Liver (tissue), 9 donors: ENCODE data around the gene TAF13. TPM values are rescaled to one million over a fixed set of nuclear protein-coding genes. Genes with fewer than 3 reads are reported as not detected.

Experiments
- DNase-seq: peaks from one replicate; pipeline ENCODE4 v3.0.0-alpha.2; 2017; ENCODE audit warnings: low spot score
- H3K27ac ChIP-seq, 2 donors: one replicate each; pipeline ENCODE4 v1.7.0; 2013; ENCODE audit warnings: inconsistent platforms in 2 of 2, low read length in 2 of 2, control low read depth in 1 of 2, low read depth in 1 of 2, mild to moderate bottlenecking in 1 of 2
- H3K27me3 ChIP-seq, 4 donors: one replicate each; pipeline versions ENCODE4 v1.6.1 to v1.7.0; 2013; ENCODE audit warnings: low read length in 3 of 4, inconsistent platforms in 1 of 4, mild to moderate bottlenecking in 1 of 4, moderate library complexity in 1 of 4; ENCODE audit not compliant: control insufficient read depth in 4 of 4, insufficient read depth in 4 of 4
- H3K36me3 ChIP-seq, 4 donors: one replicate each; pipeline versions ENCODE4 v1.6.1 to v1.7.0; 2013; ENCODE audit warnings: low read length in 3 of 4, mild to moderate bottlenecking in 3 of 4, low read depth in 1 of 4, moderate library complexity in 1 of 4; ENCODE audit not compliant: control insufficient read depth in 4 of 4, insufficient read depth in 3 of 4
- H3K4me1 ChIP-seq, 4 donors: one replicate each; pipeline versions ENCODE4 v1.6.1 to v1.7.0; 2013; ENCODE audit warnings: low read length in 3 of 4, mild to moderate bottlenecking in 3 of 4, moderate library complexity in 1 of 4; ENCODE audit not compliant: control insufficient read depth in 4 of 4, insufficient read depth in 4 of 4
- H3K4me3 ChIP-seq, 3 donors: one replicate each; pipeline versions ENCODE4 v1.6.1 to v1.7.0; 2013; ENCODE audit warnings: low read length in 3 of 3, control low read depth in 1 of 3, low read depth in 1 of 3, mild to moderate bottlenecking in 1 of 3
- H3K9ac ChIP-seq, 2 donors: one replicate each; pipeline ENCODE4 v1.7.0; 2013; ENCODE audit warnings: low read length in 2 of 2, mild to moderate bottlenecking in 2 of 2, moderate library complexity in 2 of 2, control low read depth in 1 of 2, low read depth in 1 of 2
- H3K9me3 ChIP-seq, 4 donors: one replicate each; pipeline versions ENCODE4 v1.6.1 to v1.7.0; 2013; ENCODE audit warnings: low read length in 3 of 4; ENCODE audit not compliant: control insufficient read depth in 4 of 4
- CTCF ChIP-seq: fragments of 150-350 bp; IDR thresholded peaks from 2 replicates; pipeline ENCODE4 v1.5.1; 2017; ENCODE audit warnings: improper control_type of control experiment, low read depth, low read length; ENCODE audit not compliant: missing input control
- EGR1 ChIP-seq, 2 donors: IDR thresholded peaks; 2 replicates each; pipeline ENCODE4 v1.6.1; 2016 to 2018; ENCODE audit warnings: antibody characterized with exemption in 2 of 2, low read depth in 2 of 2
- FOXA1 ChIP-seq: IDR thresholded peaks from 2 replicates; pipeline ENCODE4 v1.6.1; 2016; ENCODE audit warnings: antibody characterized with exemption
- FOXA2 ChIP-seq: IDR thresholded peaks from 2 replicates; pipeline ENCODE4 v1.6.1; 2016; ENCODE audit warnings: antibody characterized with exemption
- GABPA ChIP-seq, 2 donors: IDR thresholded peaks in 1 of 2; conservative IDR thresholded peaks in 1 of 2; 2 replicates each; pipeline ENCODE4 v1.6.1; 2016; ENCODE audit warnings: antibody characterized with exemption in 2 of 2, mild to moderate bottlenecking in 1 of 2, moderate library complexity in 1 of 2
- HNF4G ChIP-seq: IDR thresholded peaks from 2 replicates; pipeline ENCODE4 v1.6.1; 2016; ENCODE audit warnings: antibody characterized with exemption
- JUND ChIP-seq, 2 donors: IDR thresholded peaks; 2 replicates each; pipeline ENCODE4 v1.6.1; 2016; ENCODE audit warnings: antibody characterized with exemption in 2 of 2
- MAX ChIP-seq: IDR thresholded peaks from 2 replicates; pipeline ENCODE4 v1.6.1; 2016; ENCODE audit warnings: antibody characterized with exemption
- NR2F2 ChIP-seq: IDR thresholded peaks from 2 replicates; pipeline ENCODE4 v1.6.1; 2016; ENCODE audit warnings: antibody characterized with exemption
- RAD21 ChIP-seq, 2 donors: IDR thresholded peaks; 2 replicates each; pipeline ENCODE4 v1.6.1; 2016; ENCODE audit warnings: antibody characterized with exemption in 2 of 2, mild to moderate bottlenecking in 2 of 2
- REST ChIP-seq: IDR thresholded peaks from 2 replicates; pipeline ENCODE4 v1.6.1; 2016; ENCODE audit warnings: antibody characterized with exemption, mild to moderate bottlenecking
- RXRA ChIP-seq, 2 donors: IDR thresholded peaks; 2 replicates each; pipeline ENCODE4 v1.6.1; 2017 to 2018; ENCODE audit warnings: antibody characterized with exemption in 2 of 2, mild to moderate bottlenecking in 1 of 2
- TAF1 ChIP-seq: conservative IDR thresholded peaks from 2 replicates; pipeline ENCODE4 v1.6.1; 2016; ENCODE audit warnings: antibody characterized with exemption, mild to moderate bottlenecking
- YY1 ChIP-seq: IDR thresholded peaks from 2 replicates; pipeline ENCODE4 v1.6.1; 2016; ENCODE audit warnings: antibody characterized with exemption, mild to moderate bottlenecking
- ZBTB33 ChIP-seq: IDR thresholded peaks from 2 replicates; pipeline ENCODE4 v1.6.1; 2016; ENCODE audit warnings: antibody characterized with exemption
- WGBS: extraction: QIAGEN DNeasy Blood & Tissue Kit; methylation state at CpG from one replicate; pipeline ENCODE4 v1.1.7; 2013; 5-methylcytosine and 5-hydroxymethylcytosine counted together
- polyA plus RNA-seq, 2 donors: library from polyadenylated mRNA; stranded (reverse) in 1 of 2; unstranded in 1 of 2; fragments of 200-250 nt in 1 of 2; fragments of >200 nt in 1 of 2; fragmentation: Nextera tagmentation in 1 of 2; extraction: Ambion mirVana in 1 of 2; gene quantifications; one replicate each; pipeline versions ENCODE4 v1.2.1 to v1.2.3, GENCODE V29; 2013 to 2015
- total RNA-seq, 2 donors: library from RNA; depleted of rRNA; stranded (reverse); fragments of >200 nt; gene quantifications; one replicate each; pipeline ENCODE4 v1.2.3, GENCODE V29; 2014
- donor health status: healthy.
- donor health status: healthy.
- donor health status: healthy.
- donor health status: healthy.
- donor health status: healthy.

The TAF13 gene
- total and polyA plus RNA-seq, 4 donors, result 17.9 to 31.7 (median 20.2) TPM

GRCh38 chr1:109095631-109096030 is 19.8 kb upstream of the TAF13 start (continued):
- TF ChIP-seq GABPA (IDR thresholded peaks at IDR 0.05 in 1 of 2, conservative IDR thresholded peaks at IDR 0.05 in 1 of 2), result no peak
- TF ChIP-seq EGR1 (IDR thresholded peaks at IDR 0.05; ENCODE audit: low read depth in 2 of 2), result no peak
- TF ChIP-seq ZBTB33, result no peak
- no peak for TF ChIP-seq MAX
- no peak for TF ChIP-seq HNF4G

- Histone ChIP-seq H3K4me1 (peaks cover 3 to 21% (median 18%) of the 10 kb centered on the region in 4 donors), H3K9me3 (no peaks in the 10 kb centered on the region), H3K36me3 (peaks cover 0 to 16% (median 8%) of the 10 kb centered on the region in 4 donors), H3K4me3 (no peak overlapping the region), H3K9ac (peak overlapping the region in 1 of 2 donors; percentile 20), H3K27me3 (no peaks in the 10 kb centered on the region), H3K27ac (no peak overlapping the region)
- no peak for TF ChIP-seq REST
- TF ChIP-seq TAF1, result no peak
- no peak for TF ChIP-seq RAD21 (IDR thresholded peaks at IDR 0.05)
- TF ChIP-seq CTCF, result no peak
- TF ChIP-seq JUND (IDR thresholded peaks at IDR 0.05), result no peak
- 93% methylated on average over 1 of the region's 1 CpG for WGBS
- no peak for DNase-seq
Observed at GRCh38 chr1:109094871-109095270, 19.1 kb upstream of the TAF13 start.

GRCh38 chr1:109094377-109094803 is 18.6 kb upstream of the TAF13 start:
- no peak for DNase-seq
- Histone ChIP-seq H3K4me3 (no peak overlapping the region), H3K36me3 (peaks cover 0 to 16% (median 8%) of the 10 kb centered on the region in 4 donors), H3K27me3 (no peaks in the 10 kb centered on the region), H3K9ac (no peak overlapping the region), H3K4me1 (peaks cover 3 to 25% (median 20%) of the 10 kb centered on the region in 4 donors), H3K27ac (no peak overlapping the region), H3K9me3 (no peaks in the 10 kb centered on the region)
- WGBS, result 88% methylated on average over 7 of the region's 7 CpGs
- TF ChIP-seq FOXA2, result no peak
- TF ChIP-seq CTCF, result no peak
- no peak for TF ChIP-seq NR2F2
- no peak for TF ChIP-seq TAF1
- no peak for TF ChIP-seq RXRA (IDR thresholded peaks at IDR 0.05)
- no peak for TF ChIP-seq MAX
- TF ChIP-seq FOXA1, result no peak
- TF ChIP-seq REST, result no peak
- no peak for TF ChIP-seq JUND (IDR thresholded peaks at IDR 0.05)
- no peak for TF ChIP-seq YY1
- TF ChIP-seq HNF4G, result no peak
